Mesenteric fat pad (tissue), 1 donor: ENCODE results near the gene HSBP1. TPM values are rescaled to one million over a fixed set of nuclear protein-coding genes. Genes with fewer than 3 reads are reported as not detected.

Source experiments
- DNase-seq: peaks from one replicate; pipeline ENCODE4 v3.0.0-alpha.2; 2020; ENCODE audit warnings: low spot score
- total RNA-seq: library from RNA; stranded (reverse); fragmentation: NEBNext Ultra II Directional; extraction: Animal tissue kit (Norgen Biotek cat#: 25700); gene quantifications from one replicate; pipeline ENCODE4 v1.2.1, GENCODE V29; 2021
- donor health status: DM: yes; HTN: yes; CAD: no.

The HSBP1 gene
- total RNA-seq, 1 donor from 2014 or later: 89.4 TPM

DNA sequence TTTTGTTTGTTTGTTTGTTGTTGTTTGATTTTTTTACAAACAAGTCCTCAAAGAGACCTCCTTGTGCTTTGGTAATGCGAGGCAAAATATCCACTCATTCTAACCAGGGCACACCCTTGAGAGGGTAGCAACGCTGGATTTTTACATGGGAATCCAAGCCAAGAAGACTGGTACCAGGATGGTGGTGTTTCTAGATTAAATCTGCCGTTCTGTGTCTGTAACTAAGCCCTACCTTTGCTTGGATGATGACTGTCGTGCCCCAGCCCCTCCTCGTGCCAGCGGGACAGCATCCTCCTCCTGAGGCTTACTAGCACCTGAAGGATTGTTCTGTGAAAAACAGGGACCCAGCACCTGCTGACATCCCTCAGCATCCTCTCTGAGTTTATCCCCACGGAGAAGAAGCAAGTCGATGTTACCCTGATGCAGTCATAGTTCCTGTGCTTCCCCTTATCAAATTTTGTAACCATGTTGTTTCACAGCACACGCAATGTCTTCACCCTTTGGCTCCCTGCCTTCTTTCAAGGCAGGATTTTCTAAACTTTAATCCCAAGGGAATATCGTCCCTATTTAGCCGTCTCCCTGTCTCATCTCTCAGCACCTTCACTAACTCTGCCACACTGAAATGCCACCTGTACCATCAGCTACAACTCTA lies 5.1 kb upstream of the HSBP1 start:
- no peak for DNase-seq

DNA sequence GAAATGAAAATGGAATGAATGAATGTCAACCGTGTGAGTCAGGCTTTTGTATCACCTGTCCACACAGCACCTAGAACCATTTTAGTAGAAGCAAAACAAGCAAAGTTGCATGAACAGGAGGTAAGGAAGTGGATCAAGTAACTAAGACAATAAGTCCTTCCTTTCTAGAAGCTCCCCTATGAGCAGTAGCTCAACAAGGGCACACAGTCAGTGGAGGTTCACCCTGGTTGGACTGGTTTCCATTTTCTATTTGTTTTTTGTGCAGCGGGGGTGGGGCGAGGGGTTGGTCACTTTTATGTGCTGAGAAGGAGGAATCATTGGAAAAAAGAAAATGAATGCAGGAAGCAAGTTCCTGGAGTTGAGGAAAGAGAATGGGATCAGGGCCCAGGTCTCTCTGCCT lies 4.0 kb upstream of the HSBP1 start:
- DNase-seq: no peak

DNA sequence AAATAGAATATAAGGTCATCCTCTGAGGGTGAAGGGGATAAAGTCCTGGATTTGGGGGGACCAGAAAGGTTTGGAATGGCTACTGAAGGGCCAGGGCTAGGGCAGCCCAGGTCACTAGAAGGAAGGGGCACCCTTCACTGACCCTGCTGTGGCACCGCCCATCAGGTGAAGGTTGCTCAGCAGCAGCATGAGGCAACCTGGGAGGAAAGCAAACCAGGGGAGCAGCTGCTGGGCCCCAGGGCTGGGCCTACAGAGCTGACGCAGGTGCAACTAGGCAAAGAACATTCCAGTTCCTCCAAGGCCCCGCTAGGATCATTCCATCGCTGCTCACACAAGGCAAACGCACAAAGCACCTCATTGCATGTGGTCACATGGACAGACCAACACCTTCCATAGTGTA lies 3.4 kb upstream of the HSBP1 start:
- no peak for DNase-seq

DNA sequence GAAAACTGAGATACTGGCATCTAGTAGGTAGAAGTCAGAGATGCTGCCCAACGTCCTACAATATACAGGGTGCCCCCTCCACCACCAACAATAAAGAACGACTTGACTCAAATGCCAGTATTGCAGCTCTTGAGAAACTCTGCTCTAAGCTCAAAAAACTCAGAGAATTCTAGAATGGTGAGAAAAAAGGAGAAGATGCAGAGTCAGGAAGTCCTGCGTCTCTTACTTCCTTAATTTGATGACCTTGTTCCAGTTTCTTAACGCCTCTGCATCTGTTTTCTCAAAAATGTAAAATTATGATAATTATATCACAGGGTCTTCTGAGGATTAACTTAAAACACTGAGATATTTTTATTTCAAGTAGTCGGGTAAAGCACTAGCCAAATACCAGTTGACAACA lies 1.7 kb upstream of the HSBP1 start:
- no peak for DNase-seq

DNA sequence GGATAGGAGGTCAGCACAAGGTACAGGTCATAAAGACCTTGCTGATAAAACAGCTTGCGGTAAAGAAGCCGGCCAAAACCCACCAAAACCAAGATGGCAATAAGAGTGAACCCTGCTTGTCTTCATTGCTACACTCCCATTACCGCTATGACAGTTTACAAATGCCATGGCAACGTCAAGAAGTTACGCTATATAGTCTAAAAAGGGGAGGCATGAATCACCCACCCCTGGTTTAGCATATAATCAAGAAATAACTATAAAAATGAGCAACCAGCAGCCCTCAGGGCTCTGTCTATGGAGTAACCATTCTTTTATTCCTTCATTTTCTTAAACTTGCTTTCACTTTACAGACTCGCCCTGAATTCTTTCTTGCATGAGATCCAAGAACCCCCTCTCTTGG lies 1.0 kb upstream of the HSBP1 start:
- no peak for DNase-seq

DNA sequence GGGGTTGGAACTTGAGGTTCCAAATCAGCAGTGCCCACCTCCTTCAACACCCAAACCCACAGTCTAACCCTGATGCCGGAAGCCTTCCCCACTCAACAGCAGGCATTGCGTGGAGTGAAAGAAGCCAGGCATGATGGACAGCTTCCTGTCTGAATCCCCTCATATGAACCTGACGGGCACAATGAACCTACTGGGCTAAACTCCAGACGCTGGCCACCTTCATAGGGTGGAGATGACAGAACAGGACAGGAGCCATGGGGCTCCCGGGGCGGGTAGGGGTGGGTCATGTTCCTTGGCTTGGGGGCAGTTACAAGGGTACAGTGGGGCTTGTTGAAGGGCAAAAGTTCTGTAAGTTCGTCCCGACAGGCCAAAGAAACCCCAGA lies 460 bp upstream of the HSBP1 start:
- no peak for DNase-seq

DNA sequence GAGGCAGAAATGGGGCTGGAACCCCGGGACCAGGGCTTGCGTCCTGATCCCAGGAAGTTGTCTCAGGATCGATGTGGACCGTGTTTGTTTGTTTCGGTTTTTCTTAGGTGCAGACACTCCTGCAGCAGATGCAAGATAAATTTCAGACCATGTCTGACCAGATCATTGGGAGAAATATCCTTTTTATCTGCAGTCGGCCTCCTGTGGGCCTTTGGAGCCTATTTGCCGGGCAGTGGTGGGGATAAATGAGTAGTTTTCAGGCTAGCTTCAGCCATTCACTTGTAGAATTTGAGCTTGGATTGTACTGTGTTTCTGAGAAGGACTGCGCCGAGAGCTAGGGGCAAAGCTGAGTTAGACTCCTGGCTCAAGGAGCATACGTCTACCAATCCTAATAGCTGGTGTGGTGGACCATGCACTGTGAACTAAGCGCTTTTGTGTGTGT lies 816 bp downstream of the HSBP1 start:
- DNase-seq: no peak

DNA sequence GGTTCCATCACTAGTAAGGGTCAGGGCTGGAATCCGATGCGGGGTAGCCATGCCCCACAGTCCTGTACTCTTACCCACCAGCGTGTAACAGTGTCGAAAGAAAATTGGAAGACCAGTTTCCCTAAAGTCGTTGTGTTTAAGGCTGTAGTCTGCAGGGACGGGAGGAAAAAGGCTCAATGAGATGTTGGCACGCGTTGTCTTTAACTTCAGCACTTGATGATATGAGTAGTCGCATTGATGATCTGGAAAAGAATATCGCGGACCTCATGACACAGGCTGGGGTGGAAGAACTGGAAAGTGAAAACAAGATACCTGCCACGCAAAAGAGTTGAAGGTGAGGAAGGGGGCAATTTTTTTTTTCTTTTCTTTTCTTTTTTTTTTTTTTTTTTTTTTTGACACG lies 1.3 kb downstream of the HSBP1 start:
- DNase-seq: no peak

DNA sequence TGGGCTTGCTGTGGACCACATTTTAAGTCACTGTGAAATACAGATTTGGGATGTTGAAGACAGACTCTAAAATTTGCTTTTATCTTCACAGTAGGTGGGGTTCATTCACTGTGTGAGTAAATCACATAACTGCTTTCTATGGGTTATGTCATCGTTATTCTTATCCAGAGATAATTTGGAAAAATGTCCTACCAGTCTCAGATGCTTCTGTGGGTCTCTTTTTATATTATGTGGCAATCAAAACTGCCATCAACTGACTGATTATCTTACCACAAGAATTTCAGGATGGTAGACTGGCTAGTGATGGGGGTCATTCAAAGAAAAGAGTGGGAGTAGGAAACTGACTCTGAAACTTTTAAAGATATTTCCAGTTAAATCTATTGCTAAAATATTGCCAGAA lies 3.1 kb downstream of the HSBP1 start:
- no peak for DNase-seq

DNA sequence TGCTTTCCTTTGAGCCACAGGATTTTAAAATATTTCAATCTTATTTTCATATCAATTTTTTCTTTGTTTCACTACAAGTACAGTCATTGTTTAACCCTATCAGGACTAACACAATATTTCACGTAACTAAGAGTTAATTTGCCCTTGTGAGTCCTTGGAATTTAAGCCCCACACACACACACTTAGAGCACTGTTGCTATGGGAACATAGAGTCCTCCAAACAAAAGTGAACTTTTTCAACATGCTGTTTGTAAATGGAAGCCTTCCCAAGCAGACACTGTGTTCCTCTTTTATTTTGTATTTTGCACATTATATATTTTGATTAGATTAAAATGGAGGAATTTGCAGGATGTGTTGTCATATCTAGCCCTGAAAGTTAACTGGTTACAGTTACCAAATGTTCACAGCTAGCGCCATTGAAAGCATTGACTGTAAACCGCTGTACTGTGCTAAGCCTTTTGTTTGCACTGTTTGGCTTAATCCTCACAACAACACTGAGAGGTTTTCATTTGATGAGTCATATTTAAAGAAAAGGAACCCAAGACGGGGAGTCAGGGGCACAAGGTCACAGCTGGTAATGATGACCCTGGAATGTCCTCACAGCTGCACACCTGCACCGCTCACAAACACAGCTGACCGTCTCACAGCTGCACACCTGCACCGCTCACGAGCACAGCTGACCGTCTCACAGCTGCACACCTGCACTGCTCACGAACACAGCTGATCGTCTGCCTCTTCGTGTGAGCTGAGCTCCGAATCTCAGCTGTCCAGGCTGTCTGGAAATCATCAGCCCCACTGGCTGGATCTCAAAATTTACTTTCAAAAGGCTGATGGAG lies 6.3 kb downstream of the HSBP1 start:
- no peak for DNase-seq

DNA sequence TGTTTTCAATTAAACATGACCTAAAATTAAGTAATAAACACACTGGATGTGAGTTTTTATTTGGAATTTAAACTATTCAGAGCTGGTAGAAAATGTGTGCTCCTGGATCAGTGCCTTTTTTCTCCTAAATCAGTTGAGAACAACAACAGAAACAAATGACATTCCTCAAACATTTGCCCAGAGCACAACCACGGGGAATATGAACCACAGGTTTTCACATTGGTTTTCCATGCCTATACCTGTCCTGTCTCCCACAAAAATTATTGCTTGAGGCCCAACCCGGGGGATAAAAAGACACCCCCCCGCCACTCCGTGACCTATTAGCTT lies 6.8 kb downstream of the HSBP1 start:
- DNase-seq: no peak

DNA sequence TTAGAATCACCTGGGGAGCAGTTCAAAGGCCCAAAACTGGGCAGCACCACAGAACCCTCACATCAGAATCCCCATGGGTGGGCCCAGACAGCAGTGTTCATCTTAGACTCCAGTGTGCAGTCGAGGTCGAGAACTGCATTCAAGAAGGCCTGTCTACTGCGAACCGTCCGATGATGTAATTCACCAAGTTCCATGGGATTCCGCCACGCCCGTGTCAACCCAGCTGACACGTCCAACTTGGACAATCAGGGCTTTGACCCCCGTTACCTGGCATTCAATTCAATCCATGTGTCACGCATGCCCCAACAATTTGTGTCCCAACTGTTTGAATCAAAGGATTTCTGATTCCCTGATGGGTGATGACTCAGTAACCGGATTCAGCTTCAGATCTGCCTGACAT lies 9.2 kb downstream of the HSBP1 start:
- no peak for DNase-seq

DNA sequence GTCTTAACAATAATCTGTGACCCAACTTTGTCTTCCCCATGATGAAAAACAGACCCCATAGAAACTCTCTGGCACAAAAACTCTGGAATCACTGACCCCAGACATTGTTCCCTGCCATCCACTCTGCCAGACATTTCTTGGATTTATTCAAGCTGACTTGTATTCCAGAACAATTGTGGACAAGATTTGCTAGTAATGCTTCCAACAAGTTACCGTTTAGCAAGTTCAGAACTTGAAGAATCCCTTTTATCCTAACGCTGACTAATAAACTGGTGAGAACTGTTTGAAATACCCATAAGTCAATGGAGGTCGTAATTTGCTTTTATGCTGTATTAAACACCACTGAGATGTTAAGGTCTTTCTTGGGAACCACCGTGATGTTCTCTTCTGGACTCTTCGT lies 10.5 kb downstream of the HSBP1 start:
- no peak for DNase-seq

DNA sequence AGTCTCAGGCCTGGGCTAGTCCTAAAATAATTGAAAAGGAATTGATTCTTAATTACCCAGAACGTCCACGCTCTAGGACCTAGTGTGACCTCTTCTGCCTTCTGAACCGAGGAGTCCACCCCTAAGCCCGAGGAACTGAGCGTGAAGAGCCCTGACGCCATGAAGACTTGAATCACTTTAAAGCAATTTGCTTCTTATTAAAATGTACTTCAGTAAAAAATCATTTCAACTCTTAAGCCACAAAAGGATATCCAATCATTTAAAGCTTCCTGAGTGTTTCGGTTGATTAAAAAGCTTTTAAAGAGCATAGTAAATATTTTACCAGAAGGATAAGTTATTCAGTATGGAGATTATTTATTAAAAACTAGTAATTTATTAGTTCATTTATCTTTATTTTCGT lies 11.6 kb downstream of the HSBP1 start:
- no peak for DNase-seq

DNA sequence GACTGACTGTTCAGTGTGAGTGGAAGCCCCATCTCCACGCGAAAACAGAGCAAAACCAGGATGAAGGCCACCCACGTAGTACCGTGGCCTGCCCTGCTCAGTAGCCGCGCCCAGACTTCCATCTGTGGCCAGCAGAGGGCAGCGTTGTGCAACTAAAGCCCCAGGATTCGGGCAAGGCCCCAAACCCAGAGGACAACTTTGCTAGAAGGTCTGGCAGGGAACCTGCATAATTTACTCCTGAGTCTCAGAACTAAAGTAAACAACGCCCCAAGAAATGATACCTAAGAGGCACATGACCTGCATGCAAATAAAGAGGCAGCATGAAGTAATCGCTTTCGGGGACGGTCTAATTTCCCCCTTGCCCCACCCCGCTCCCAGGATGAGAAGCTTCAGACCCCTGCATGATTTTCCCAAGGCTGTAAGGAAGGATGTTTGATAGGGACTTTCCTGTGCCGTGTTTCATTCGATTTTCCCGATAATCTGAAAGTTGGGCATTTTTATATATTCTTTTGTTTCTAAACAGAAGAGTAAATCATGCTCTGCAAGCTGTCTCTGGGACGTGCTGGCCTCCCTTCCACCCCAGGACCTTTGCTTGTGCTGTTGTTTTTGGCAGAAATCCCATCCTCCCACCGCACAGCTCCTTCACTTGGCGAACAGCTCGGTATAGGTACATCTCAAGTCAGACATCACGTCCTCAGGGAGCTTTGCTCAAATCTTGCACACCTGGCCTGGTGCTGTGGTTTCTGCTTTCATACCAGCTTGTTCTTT lies 18.6 kb downstream of the HSBP1 start:
- peak; percentile 93 for DNase-seq

DNA sequence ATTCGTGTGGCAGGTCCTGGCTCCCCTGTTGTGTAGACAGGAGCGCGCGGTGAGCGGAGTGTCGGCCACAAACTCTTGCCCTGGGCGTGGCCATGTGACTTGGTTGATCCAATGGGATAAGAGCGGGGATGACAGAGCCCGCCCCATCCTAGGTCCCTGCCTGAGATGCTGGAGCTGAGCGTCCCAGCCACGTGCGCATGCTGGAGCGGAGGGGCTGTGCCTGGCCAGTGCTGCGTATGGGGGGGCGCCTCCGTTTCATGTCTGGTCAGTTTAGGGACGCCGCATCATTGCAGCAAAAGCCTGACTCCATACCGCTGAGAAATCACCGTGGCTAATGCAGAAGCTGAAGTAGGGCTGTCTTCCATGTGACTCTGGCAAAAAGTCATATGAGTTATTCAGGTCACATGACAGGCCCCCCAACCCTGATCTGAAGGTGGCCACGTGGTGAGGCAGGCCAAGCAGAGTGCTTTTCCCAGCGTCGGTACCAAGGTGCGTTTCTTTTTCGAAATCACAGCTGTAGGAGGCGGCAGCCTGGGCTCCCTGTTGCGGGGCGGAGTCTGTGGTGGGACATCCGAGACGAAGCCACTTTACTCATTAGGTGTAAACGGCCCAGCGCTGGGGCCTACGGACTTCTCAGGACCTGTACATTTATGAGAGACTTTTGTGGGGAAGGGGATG lies 22.5 kb downstream of the HSBP1 start:
- DNase-seq: no peak

DNA sequence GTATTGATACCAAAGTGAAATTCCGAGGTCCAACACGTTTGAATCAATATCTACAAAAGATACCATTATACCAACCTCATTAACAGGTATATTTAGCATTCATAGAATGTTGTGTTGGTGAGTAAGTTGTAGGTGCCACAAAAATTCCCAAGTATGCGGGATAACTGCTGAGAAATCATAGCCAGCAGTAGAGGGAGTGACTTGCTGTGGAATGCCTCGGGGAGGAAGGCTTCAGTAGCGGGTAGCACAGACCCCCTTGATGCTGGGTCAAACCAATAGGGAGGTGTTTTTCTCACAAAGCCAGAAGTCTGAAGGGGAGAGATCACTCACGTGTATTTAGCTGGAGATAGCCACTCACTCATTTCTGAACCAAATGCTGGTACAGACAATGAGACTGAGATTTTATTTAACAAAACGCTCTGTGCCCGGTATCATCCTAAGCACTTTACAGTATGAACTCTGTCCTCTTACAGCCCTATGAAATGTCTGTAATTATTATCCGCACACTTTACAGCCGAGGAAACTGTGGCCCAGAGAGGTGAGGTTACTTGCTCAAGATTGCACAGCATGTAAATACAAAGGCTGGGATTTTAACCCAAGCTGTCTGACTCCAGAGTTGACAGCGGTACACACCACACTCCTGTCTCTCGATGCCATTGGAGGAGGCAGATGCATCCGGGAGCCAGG lies 23.1 kb downstream of the HSBP1 start:
- no peak for DNase-seq

DNA sequence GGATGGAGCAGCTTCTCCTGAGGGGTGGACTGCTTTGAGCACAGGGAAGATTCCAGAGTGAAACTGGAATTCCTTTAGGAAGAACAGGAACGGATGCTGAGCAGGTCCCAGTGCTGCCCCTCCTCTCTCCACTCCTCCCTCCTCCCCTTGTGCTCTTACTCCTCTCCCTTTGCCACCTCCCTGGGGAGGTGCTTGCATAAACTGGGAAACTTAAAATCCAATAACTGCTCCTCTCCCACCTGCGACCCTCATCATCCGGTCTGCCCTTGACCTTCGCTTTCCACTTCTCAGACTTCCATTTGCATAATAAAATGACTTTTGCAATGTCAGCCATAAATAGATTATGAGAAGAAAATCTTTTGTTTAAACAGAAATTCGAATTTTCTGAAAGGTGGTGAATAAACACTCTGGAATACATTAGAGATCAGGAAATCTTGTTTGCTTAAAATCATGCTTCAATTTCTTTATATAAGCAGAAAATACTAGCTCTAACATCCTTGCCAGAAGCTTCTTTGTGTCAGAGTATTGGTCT lies 23.7 kb downstream of the HSBP1 start:
- DNase-seq: no peak

DNA sequence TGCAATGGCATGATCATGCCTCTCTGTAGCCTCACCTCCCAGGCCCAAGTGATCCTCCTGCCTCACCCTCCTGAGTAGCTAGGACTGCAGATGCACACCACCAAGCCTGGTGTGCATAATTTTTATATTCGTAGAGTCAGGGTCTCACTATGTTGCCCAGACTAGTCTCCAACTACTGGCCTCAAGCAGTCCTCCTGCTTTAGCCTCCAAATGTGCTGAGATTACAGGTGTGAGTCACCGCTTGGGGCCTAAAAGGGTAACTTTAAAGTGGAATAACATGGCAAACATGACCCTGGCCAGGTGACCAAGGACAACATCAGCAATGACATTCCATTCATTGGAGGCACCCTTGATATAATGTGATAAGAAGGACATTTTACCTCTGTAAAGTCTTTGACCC lies 26.1 kb downstream of the HSBP1 start:
- no peak for DNase-seq

DNA sequence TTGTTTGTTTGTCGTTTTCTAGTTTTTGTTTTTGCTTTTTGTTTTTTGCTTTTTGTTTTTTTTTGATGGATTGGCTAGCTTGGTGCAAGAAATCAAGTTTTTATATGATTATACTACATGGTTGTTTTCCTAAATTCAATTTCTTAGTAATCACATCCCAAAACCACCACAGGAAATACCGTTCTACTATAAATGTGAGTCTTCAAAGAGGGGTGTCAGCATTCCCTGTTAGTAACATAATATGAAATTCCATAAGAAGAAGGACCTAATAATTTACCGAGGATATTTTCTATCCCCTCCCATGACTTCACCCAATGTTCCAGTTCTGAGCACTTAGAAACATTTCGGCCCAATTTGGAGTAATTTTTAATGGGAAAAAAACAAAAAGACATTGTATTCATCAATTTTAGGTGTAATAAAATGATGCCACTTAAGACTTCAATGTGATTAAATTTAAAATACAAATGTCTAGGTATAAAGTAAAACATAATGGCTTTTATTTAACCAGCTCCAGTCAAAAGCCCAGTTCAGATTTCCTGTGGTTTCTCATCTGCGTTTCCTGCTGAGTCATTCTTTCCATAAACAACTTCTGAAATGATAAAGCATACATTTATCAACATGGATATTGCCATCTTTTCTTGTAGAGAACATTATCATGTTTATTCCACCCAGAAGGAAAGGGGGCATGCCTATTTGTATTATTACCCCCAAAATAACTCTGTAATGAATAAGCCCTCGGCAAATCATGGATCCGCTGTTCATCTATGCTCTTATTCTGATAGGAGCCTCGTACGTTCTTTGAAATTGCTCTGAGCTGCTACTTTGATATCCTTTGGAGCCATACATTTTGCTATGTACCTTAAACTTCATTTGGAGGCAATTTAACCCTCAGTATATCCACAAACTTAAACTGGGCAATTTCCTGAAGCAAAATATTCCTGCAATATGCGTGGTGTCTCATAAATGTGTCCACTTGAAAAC lies 28.1 kb downstream of the HSBP1 start:
- DNase-seq: no peak
